K562 (cell line): ENCODE measurements around the gene STK4. TPM values are rescaled to one million over a fixed set of nuclear protein-coding genes. Genes with fewer than 3 reads are reported as not detected.

ENCODE experiments used
- ATAC-seq: fragments of 200-7000 bp; cut with Tn5 transposase; 3 replicates; pipeline ENCODE4 v1.9.1; 2020; ENCODE audit warnings: moderate library complexity
- BruUV-seq: library from RNA; stranded (reverse); fragments of 400-500 nt; replicated peaks from 2 replicates; lab custom pipeline; 2021; lab: Mats Ljungman, UMichigan
- CTCF ChIA-PET: fragments of 300-600 bp; formaldehyde crosslinking; extraction: SDS; loops from one replicate; lab custom pipeline; 2021; ENCODE audit warnings: low intra/inter-chr PET ratio; lab: Yijun Ruan, JAX
- POLR2A ChIA-PET: fragments of 300-600, 350-650 bp; sonication (Branson Sonifier 250); formaldehyde crosslinking; extraction: SDS; loops from one replicate; lab custom pipeline; 2021; ENCODE audit warnings: antibody characterized with exemption, inconsistent platforms; lab: Yijun Ruan, JAX
- DNase-seq, 4 experiments: peaks; one replicate each; pipeline versions ENCODE4 v3.0.0 to v3.0.0-alpha.2; 2011 to 2018; ENCODE audit warnings: low spot score in 3 of 4, mixed read lengths in 3 of 4; ENCODE audit errors: extremely low read depth in 1 of 4
- FAIRE-seq: peaks from 2 replicates; lab custom pipeline; 2011; peaks lifted over from hg19 to GRCh38; lab: Jason Lieb, UNC
- H2AFZ ChIP-seq: 2 replicates; pipeline ENCODE4 v1.6.0; 2011; ENCODE audit warnings: low read depth, low read length, control low read depth, inconsistent platforms
- H3K27ac ChIP-seq: fragments of 200-600 bp; 3 replicates; pipeline ENCODE4 v1.8.0; 2011; ENCODE audit warnings: low read depth, mild to moderate bottlenecking, control low read depth, inconsistent platforms, low read length, moderate library complexity, mixed read lengths; ENCODE audit errors: extremely low read depth
- H3K27me3 ChIP-seq, 2 experiments: fragments of 300-600 bp in 1 of 2; 2 replicates in 1 of 2; 3 replicates in 1 of 2; pipeline versions ENCODE4 v1.6.0 to v1.8.0; 2011; ENCODE audit warnings: inconsistent platforms in 2 of 2, low read length in 2 of 2, mild to moderate bottlenecking in 1 of 2, mixed read lengths in 1 of 2, moderate library complexity in 1 of 2; ENCODE audit not compliant: control insufficient read depth in 2 of 2, insufficient read depth in 2 of 2
- H3K36me3 ChIP-seq: fragments of 300-600 bp; 3 replicates; pipeline ENCODE4 v1.8.0; 2011; ENCODE audit warnings: mild to moderate bottlenecking, low read length, inconsistent platforms; ENCODE audit not compliant: control insufficient read depth, insufficient read depth
- H3K4me1 ChIP-seq, 2 experiments: fragments of 200-600 bp in 1 of 2; replicated peaks in 1 of 2; 2 replicates in 1 of 2; 3 replicates in 1 of 2; pipeline versions ENCODE4 v1.5.1 to v1.8.0; 2011; ENCODE audit warnings: inconsistent platforms in 2 of 2, low read length in 2 of 2, mild to moderate bottlenecking in 1 of 2, mixed read lengths in 1 of 2, moderate library complexity in 1 of 2; ENCODE audit not compliant: control insufficient read depth in 2 of 2, insufficient read depth in 2 of 2
- H3K4me2 ChIP-seq: 2 replicates; pipeline ENCODE4 v1.6.1; 2011; ENCODE audit warnings: low read length, control low read depth, inconsistent platforms, mixed read lengths; ENCODE audit not compliant: insufficient read depth
- H3K4me3 ChIP-seq: fragments of 200-600 bp; sonication (generic), shearing (Covaris generic); 2 replicates; pipeline ENCODE4 v1.5.1; 2016; ENCODE audit warnings: control low read depth, inconsistent platforms
- H3K79me2 ChIP-seq: fragments of 200-600 bp; 3 replicates; pipeline ENCODE4 v1.8.0; 2011; ENCODE audit warnings: low read length, inconsistent platforms; ENCODE audit not compliant: control insufficient read depth, insufficient read depth
- H3K9ac ChIP-seq, 2 experiments: 2 replicates each; pipeline versions ENCODE4 v1.6.0 to v1.6.1; 2011; ENCODE audit warnings: low read depth in 2 of 2, low read length in 2 of 2, control low read depth in 1 of 2, inconsistent platforms in 1 of 2, mild to moderate bottlenecking in 1 of 2, mixed read lengths in 1 of 2; ENCODE audit not compliant: insufficient read depth in 1 of 2
- H3K9me1 ChIP-seq: one replicate; pipeline ENCODE4 v1.6.0; 2011; ENCODE audit warnings: inconsistent platforms, mild to moderate bottlenecking, low read length, moderate library complexity; ENCODE audit not compliant: control insufficient read depth, insufficient read depth
- H3K9me3 ChIP-seq: replicated peaks from 2 replicates; pipeline ENCODE4 v1.5.1; 2011; ENCODE audit warnings: low read depth, low read length, inconsistent platforms; ENCODE audit not compliant: control insufficient read depth, insufficient read depth
- H4K20me1 ChIP-seq: replicated peaks from 2 replicates; pipeline ENCODE4 v1.6.1; 2011; ENCODE audit warnings: low read length, inconsistent platforms, mixed read lengths; ENCODE audit not compliant: control insufficient read depth, insufficient read depth
- ADNP ChIP-seq: fragments of 200-800 bp; sonication (Bioruptor generic); IDR thresholded peaks from 2 replicates; pipeline ENCODE4 v1.6.1; 2016; ENCODE audit warnings: missing genetic modification characterization, missing compliant biosample characterization
- BCOR ChIP-seq: fragments of 450-650 bp; IDR thresholded peaks from 2 replicates; pipeline ENCODE4 v1.6.1; 2016
- CGGBP1 ChIP-seq: fragments of 250-450 bp; sonication (Bioruptor Pico); IDR thresholded peaks from 2 replicates; pipeline ENCODE4 v1.9.0; 2021; ENCODE audit warnings: mild to moderate bottlenecking
- ESRRA ChIP-seq: fragments of 450-650 bp; IDR thresholded peaks from 2 replicates; pipeline ENCODE4 v1.6.1; 2014; ENCODE audit warnings: low read depth, mild to moderate bottlenecking, moderate library complexity, borderline replicate concordance
- MIER1 ChIP-seq: fragments of 450-650 bp; IDR thresholded peaks from 2 replicates; pipeline ENCODE4 v1.6.1; 2016; ENCODE audit warnings: antibody characterized with exemption, mild to moderate bottlenecking, low read depth
- RBM25 ChIP-seq: fragments of 200-400 bp; formaldehyde crosslinking; IDR thresholded peaks from 2 replicates; pipeline ENCODE4 v1.6.1; 2018; ENCODE audit warnings: low read length, low read depth, moderate library complexity; ENCODE audit not compliant: severe bottlenecking
- RFX7 ChIP-seq: fragments of 250-450 bp; sonication (Bioruptor Pico); IDR thresholded peaks from 2 replicates; pipeline ENCODE4 v1.5.1; 2021; ENCODE audit warnings: mild to moderate bottlenecking
- ZNF511 ChIP-seq: sonication (generic); formaldehyde crosslinking; IDR thresholded peaks from 2 replicates; pipeline ENCODE4 v1.8.0; 2022; ENCODE audit warnings: mild to moderate bottlenecking, missing genetic modification reagents
- WGBS: fragments of 100-300 bp; shearing (Covaris generic); methylation state at CpG from one replicate; pipeline ENCODE4 v1.1.6; 2016; ENCODE audit warnings: low coverage, mixed read lengths; ENCODE audit not compliant: insufficient coverage; ENCODE audit errors: missing lambda C conversion rate; 5-methylcytosine and 5-hydroxymethylcytosine counted together
- in situ Hi-C: fragments of 300-500 bp; cut with MboI; formaldehyde crosslinking; loops from 4 replicates; pipeline ENCODE4 v1.15.0; 2018; ENCODE audit warnings: inconsistent platforms, mixed read lengths
- intact Hi-C: fragments of 100-400 bp; cut with micrococcal nuclease; formaldehyde crosslinking; loops from 2 replicates; pipeline ENCODE4 v1.14.2; 2022
- polyA plus RNA-seq, 8 experiments: library from polyadenylated mRNA; depleted of rRNA in 4 of 8; stranded (reverse) in 5 of 8; unstranded in 3 of 8; fragments of >200 nt; fragmentation: Nextera tagmentation in 2 of 8; fragmentation: Illumina TruSeq in 1 of 8; extraction: Ambion mirVana in 2 of 8; extraction: Trizol in 1 of 8; gene quantifications; 2 replicates each; pipeline versions ENCODE4 v1.2.1 to v1.2.3, GENCODE V29; 2011 to 2014; ENCODE audit warnings: inconsistent platforms in 1 of 8, missing spikeins in 1 of 8
- total RNA-seq, 7 experiments: library from RNA; depleted of rRNA in 6 of 7; stranded (reverse); fragments of >200 nt in 6 of 7; fragmentation: Illumina TruSeq in 2 of 7; extraction: Trizol in 2 of 7; gene quantifications; 2 replicates each; pipeline versions ENCODE4 v1.2.1 to v1.2.3, GENCODE V29; 2011 to 2021; ENCODE audit warnings: low replicate concordance in 1 of 7

Gene STK4
- total and polyA plus RNA-seq, 9 of the 15 experiments (the other 6 are each of a cell fraction or from before 2014, with no cell fraction given): 11.9 to 30.6 (median 22.2) TPM

GRCh38 chr20:45085867-45086266 is 119.6 kb downstream of the STK4 start:
- Histone ChIP-seq H3K27me3 (no peaks in the 10 kb centered on the region), H3K4me1 (no peaks in the 10 kb centered on the region), H2AFZ (no peak overlapping the region), H3K79me2 (no peaks in the 10 kb centered on the region), H4K20me1 (no peaks in the 10 kb centered on the region), H3K27ac (no peak overlapping the region), H3K4me3 (no peak overlapping the region), H3K9me3 (no peaks in the 10 kb centered on the region), H3K4me2 (no peak overlapping the region), H3K36me3 (peaks cover 9% of the 10 kb centered on the region; the same call in 1 of the 3 replicates), H3K9me1 (no peaks in the 10 kb centered on the region), H3K9ac (no peak overlapping the region)
- ChIA-PET CTCF (interaction anchor here (0.9 kb wide), 1 partner anchor 41 kb away, joined by 3 read pairs; no protein-coding TSS in a partner anchor), POLR2A (interaction anchor here (0.6 kb wide), 1 partner anchor 1495 kb away, joined by 3 read pairs; the partner anchor contains the start of gene IFT52)
- FAIRE-seq: peak; percentile 19
- no peak for DNase-seq
- intact Hi-C loops: no loop called here
- in situ Hi-C loops: no loop called here
- no peak for ATAC-seq
- WGBS: 27% methylated on average over 1 of the region's 1 CpG
- TF ChIP-seq ADNP (tag) (peak; percentile 72; the same call in 1 of the 2 replicates), MIER1 (no peak), CGGBP1 (CRISPR knock-in tag) (no peak), RFX7 (CRISPR knock-in tag) (no peak), RBM25 (peak; percentile 70), BCOR (peak; percentile 63; the same call in 1 of the 2 replicates), ZNF511 (CRISPR knock-in tag) (no peak), ESRRA (peak; percentile 58; the same call in 1 of the 2 replicates)
- BruUV-seq: no TSS peak
